Measurements from ENCODE around the gene SYCN. TPM values are rescaled to one million over a fixed set of nuclear protein-coding genes. Genes with fewer than 3 reads are reported as not detected.

SYCN gene
- total RNA-seq, 1 donor from 2014 or later = not detected

DNA sequence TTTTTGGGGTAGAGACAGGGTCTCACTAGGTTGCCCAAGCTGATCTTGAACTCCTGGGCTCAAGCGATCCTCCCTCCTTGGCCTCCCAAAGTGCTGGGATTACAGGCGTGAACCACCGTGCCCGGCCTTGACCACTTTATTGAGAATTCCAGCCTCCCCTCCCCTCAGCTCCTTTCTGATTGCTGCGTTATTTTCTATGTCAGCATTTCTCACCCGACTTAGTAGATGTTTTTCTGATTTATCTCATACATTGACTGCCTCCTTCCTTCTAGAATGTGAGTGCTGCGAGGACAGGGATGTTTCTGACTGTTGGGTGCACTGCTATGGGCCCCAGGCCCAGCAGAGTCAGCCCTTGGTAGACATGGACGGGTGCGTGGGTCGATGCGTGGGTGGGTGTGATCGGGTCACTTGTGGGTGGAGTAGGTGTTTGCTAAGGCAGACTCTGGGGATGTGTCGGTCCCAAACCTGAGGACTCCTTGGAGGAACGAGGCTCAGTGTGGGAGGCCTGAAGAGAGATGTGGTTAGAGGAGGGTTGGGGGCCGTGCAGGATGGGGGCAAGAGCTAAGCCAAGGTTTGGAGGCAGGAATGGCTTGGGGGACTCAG lies 41.5 kb downstream of the SYCN start:
- Mint-ChIP-seq H3K9me3 (ENCODE audit: unreplicated experiment) (peaks cover 4% of the 10 kb centered on the region), H3K4me3 (ENCODE audit: unreplicated experiment) (no peak overlapping the region), H3K4me1 (ENCODE audit: low read depth, unreplicated experiment) (peaks cover 27% of the 10 kb centered on the region), H3K27me3 (ENCODE audit: unreplicated experiment) (peaks cover 4% of the 10 kb centered on the region), H3K36me3 (ENCODE audit: unreplicated experiment) (no peaks in the 10 kb centered on the region), H3K27ac (ENCODE audit: unreplicated experiment) (no peak overlapping the region)
- no peak for DNase-seq
- TF ChIP-seq, protein P1, sequence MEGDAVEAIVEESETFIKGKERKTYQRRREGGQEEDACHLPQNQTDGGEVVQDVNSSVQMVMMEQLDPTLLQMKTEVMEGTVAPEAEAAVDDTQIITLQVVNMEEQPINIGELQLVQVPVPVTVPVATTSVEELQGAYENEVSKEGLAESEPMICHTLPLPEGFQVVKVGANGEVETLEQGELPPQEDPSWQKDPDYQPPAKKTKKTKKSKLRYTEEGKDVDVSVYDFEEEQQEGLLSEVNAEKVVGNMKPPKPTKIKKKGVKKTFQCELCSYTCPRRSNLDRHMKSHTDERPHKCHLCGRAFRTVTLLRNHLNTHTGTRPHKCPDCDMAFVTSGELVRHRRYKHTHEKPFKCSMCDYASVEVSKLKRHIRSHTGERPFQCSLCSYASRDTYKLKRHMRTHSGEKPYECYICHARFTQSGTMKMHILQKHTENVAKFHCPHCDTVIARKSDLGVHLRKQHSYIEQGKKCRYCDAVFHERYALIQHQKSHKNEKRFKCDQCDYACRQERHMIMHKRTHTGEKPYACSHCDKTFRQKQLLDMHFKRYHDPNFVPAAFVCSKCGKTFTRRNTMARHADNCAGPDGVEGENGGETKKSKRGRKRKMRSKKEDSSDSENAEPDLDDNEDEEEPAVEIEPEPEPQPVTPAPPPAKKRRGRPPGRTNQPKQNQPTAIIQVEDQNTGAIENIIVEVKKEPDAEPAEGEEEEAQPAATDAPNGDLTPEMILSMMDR (IDR thresholded peaks at IDR 0.05; ENCODE audit: partially characterized antibody, unreplicated experiment) = no peak

DNA sequence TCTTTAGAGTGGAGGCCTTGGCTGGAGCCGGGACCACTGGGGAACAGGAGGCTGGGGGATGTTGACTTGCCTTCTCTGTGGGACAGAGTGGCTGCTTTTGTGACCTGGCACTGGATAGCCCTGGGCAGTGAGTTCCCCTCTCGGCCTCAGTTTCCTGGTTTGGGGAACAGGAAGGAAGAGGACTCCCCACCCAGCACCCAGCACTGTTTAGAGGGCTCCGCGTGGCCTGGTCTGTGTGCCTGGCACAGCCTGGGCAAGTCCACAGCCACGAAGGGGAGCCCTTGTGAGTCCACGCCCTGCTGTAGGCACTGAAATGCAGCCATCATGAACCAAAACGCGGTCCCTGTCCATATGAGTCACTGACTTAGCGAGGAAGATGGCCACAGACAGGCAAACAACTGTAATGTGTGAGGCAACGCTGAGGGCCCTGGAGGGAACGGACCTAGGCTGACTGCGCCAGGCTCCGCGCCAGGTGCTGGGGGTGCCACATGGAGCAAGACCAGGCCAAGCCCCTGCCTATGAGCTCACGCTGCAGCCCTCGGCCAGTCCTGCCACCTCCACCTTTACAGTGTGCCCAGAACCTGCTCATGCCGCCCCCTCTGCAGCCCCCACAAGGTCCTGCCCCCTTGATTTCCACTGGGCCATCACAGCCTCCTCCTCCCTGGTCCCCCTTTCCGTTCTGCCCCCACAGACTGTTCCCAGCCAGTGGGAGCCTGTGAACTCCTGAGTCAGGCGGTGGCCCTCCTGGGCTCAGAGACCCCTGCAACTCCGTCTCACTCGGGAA lies 43.0 kb downstream of the SYCN start:
- DNase-seq = no peak
- Mint-ChIP-seq H3K27me3 (ENCODE audit: unreplicated experiment) (peaks cover 4% of the 10 kb centered on the region), H3K9me3 (ENCODE audit: unreplicated experiment) (peaks cover 4% of the 10 kb centered on the region), H3K27ac (ENCODE audit: unreplicated experiment) (no peak overlapping the region), H3K36me3 (ENCODE audit: unreplicated experiment) (no peaks in the 10 kb centered on the region), H3K4me1 (ENCODE audit: low read depth, unreplicated experiment) (peaks cover 33% of the 10 kb centered on the region), H3K4me3 (ENCODE audit: unreplicated experiment) (no peak overlapping the region)
- TF ChIP-seq, protein P1 (IDR thresholded peaks at IDR 0.05; ENCODE audit: partially characterized antibody, unreplicated experiment) = no peak

DNA sequence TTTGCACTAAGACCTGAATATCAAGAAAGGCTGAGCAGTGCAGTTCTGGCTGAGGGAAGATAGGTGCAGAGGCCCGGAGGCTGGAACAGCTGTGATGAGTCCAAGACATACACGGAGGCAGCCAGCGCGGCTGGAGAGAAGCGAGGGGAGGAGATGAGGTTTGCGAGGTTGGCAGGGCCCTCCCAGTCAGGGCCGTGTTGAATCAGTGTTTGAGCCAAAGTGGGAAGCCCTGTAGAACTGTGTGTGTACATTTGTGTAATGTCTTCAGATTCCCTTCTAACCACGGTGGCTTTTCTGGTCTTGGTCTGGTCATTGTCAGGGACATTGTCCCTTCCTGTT lies 43.6 kb downstream of the SYCN start:
- peaks cover 4% of the 10 kb centered on the region for H3K27me3 Mint-ChIP-seq (ENCODE audit: unreplicated experiment)
- H3K9me3 Mint-ChIP-seq (ENCODE audit: unreplicated experiment) = peaks cover 4% of the 10 kb centered on the region
- peaks cover 36% of the 10 kb centered on the region for H3K4me1 Mint-ChIP-seq (ENCODE audit: low read depth, unreplicated experiment)
- no peak for DNase-seq
- no peak overlapping the region for H3K27ac Mint-ChIP-seq (ENCODE audit: unreplicated experiment)
- H3K36me3 Mint-ChIP-seq (ENCODE audit: unreplicated experiment) = no peaks in the 10 kb centered on the region
- H3K4me3 Mint-ChIP-seq (ENCODE audit: unreplicated experiment) = no peak overlapping the region
- TF ChIP-seq, protein P1 (IDR thresholded peaks at IDR 0.05; ENCODE audit: partially characterized antibody, unreplicated experiment) = no peak

DNA sequence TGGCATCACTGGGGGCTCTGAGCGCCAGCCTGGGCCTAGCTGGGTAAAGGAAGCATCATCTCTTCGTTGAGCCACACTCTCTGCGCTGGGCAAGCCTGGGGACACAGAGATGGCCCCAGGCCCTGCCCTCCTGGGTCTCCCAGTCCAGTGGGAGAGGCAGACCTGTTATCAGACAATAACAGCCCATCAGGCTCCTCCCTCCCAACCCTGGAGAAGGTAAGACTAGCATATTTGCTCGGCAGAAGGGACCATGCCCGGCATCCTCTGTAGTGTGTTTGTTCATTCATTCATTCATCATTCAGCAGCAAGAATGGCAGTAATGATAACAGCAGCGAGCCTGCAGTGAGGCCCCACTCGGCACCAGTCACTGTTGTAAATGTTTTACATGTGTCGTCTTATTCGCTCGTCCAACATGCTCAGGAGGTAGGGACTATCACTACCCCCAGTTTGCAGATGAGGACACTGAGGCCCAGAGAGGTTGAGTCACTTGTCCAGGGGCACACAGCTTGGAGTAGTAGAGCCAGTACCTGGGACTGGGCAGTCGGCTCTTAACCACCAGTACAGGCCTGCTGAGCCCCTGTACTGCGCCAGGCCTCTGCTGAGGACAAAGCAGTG lies 45.3 kb downstream of the SYCN start:
- Mint-ChIP-seq H3K36me3 (ENCODE audit: unreplicated experiment) (peaks cover 5% of the 10 kb centered on the region), H3K4me1 (ENCODE audit: low read depth, unreplicated experiment) (peaks cover 38% of the 10 kb centered on the region), H3K9me3 (ENCODE audit: unreplicated experiment) (peaks cover 5% of the 10 kb centered on the region), H3K27me3 (ENCODE audit: unreplicated experiment) (peaks cover 4% of the 10 kb centered on the region), H3K27ac (ENCODE audit: unreplicated experiment) (no peak overlapping the region), H3K4me3 (ENCODE audit: unreplicated experiment) (no peak overlapping the region)
- TF ChIP-seq, protein P1 (IDR thresholded peaks at IDR 0.05; ENCODE audit: partially characterized antibody, unreplicated experiment) = no peak
- no peak for DNase-seq

DNA sequence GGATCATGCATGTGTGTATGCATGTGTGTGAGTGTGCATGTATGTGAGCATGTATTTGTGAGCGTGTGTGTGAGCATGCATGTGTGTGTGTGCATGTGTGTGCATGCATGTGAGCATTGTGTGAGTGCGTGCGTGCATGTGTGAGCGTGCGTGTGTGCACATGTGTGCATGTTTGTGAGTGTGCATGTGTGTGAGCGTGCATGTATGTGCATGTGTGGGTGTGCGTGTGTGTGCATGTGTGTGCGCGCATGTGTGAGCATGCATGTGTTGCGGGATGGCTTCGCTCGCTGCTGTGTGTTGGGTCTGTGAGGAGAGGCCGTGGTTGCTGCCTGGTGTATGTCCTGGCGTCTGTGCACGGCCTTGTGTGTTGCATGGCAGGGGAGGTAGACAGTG lies 46.1 kb downstream of the SYCN start:
- peaks cover 4% of the 10 kb centered on the region for H3K27me3 Mint-ChIP-seq (ENCODE audit: unreplicated experiment)
- DNase-seq = no peak
- H3K9me3 Mint-ChIP-seq (ENCODE audit: unreplicated experiment) = peaks cover 5% of the 10 kb centered on the region
- peaks cover 5% of the 10 kb centered on the region for H3K36me3 Mint-ChIP-seq (ENCODE audit: unreplicated experiment)
- TF ChIP-seq, protein P1 (IDR thresholded peaks at IDR 0.05; ENCODE audit: partially characterized antibody, unreplicated experiment) = no peak
- H3K4me1 Mint-ChIP-seq (ENCODE audit: low read depth, unreplicated experiment) = peaks cover 35% of the 10 kb centered on the region
- peak overlapping the region; percentile 20 for H3K4me3 Mint-ChIP-seq (ENCODE audit: unreplicated experiment)
- H3K27ac Mint-ChIP-seq (ENCODE audit: unreplicated experiment) = peak overlapping the region; percentile 72
